Measurements from ENCODE around the gene PPDPF. TPM values are rescaled to one million over a fixed set of nuclear protein-coding genes. Genes with fewer than 3 reads are reported as not detected.
A peak's percentile ranks its signal among the peaks of the same experiment; 100 is the strongest.
"Not testable (repeated sequence)": the region's sequence is repeated elsewhere in the genome, so short reads cannot be mapped to it uniquely, and the experiment has no call there.

PPDPF gene
- total RNA-seq, 1 donor from 2014 or later = 307 TPM

- peak; percentile 52 for ATAC-seq
- intact Hi-C loops (cut with micrococcal nuclease) = no loop called here
- DNase-seq = peak; percentile 84
Measured at GRCh38 chr20:63497946-63498935, 22.3 kb upstream of the PPDPF start.

GRCh38 chr20:63498960-63499337 is 21.6 kb upstream of the PPDPF start, which contains the start of gene EEF1A2:
Gene EEF1A2, minus strand, starts transcription at chr20:63499083. Its CDS starts 1,320 bp downstream, at chr20:63497763.
- peak; percentile 84 for DNase-seq
- intact Hi-C loops (cut with micrococcal nuclease) = no loop called here
- peak; percentile 10 for ATAC-seq

GRCh38 chr20:63499338-63499969 is 21.1 kb upstream of the PPDPF start:
- ATAC-seq (peak; percentile 0), DNase-seq (no peak)
- intact Hi-C loops (cut with micrococcal nuclease) = no loop called here

- ATAC-seq (peak; percentile 54), DNase-seq (peak; percentile 73)
- intact Hi-C loops (cut with micrococcal nuclease) = no loop called here
Measured at GRCh38 chr20:63500151-63500901, 20.2 kb upstream of the PPDPF start.

- DNase-seq (no peak), ATAC-seq (no peak)
- intact Hi-C loops (cut with micrococcal nuclease) = no loop called here
Measured at GRCh38 chr20:63500902-63501817, 19.4 kb upstream of the PPDPF start.

GRCh38 chr20:63501818-63502670 is 18.5 kb upstream of the PPDPF start:
- intact Hi-C loops (cut with micrococcal nuclease) = no loop called here
- peak; percentile 62 for ATAC-seq
- DNase-seq = peak; percentile 86

- no peak for DNase-seq
Measured at GRCh38 chr20:63502671-63503172, 17.8 kb upstream of the PPDPF start.

GRCh38 chr20:63503524-63503923 is 17.0 kb upstream of the PPDPF start:
- intact Hi-C loops (cut with micrococcal nuclease) = no loop called here
- no peak for ATAC-seq
- DNase-seq = no peak

More at GRCh38 chr20:63502671-63503172, 17.8 kb upstream of the PPDPF start:
- intact Hi-C loops (cut with micrococcal nuclease) = no loop called here
- ATAC-seq = no peak

- no peak for DNase-seq
- intact Hi-C loops (cut with micrococcal nuclease) = no loop called here
- ATAC-seq = no peak
Measured at GRCh38 chr20:63504642-63505041, 15.9 kb upstream of the PPDPF start.

- no peak for ATAC-seq
- DNase-seq = no peak
- intact Hi-C loops (cut with micrococcal nuclease) = no loop called here
Measured at GRCh38 chr20:63505281-63505680, 15.3 kb upstream of the PPDPF start.

- DNase-seq (no peak), ATAC-seq (no peak)
- intact Hi-C loops (cut with micrococcal nuclease) = no loop called here
Measured at GRCh38 chr20:63505723-63506122, 14.8 kb upstream of the PPDPF start.

- DNase-seq (no peak), ATAC-seq (no peak)
- intact Hi-C loops (cut with micrococcal nuclease) = no loop called here
Measured at GRCh38 chr20:63507083-63507743, 13.4 kb upstream of the PPDPF start.

GRCh38 chr20:63508072-63508768 is 12.3 kb upstream of the PPDPF start:
- intact Hi-C loops (cut with micrococcal nuclease) = no loop called here
- no peak for DNase-seq
- no peak for ATAC-seq

GRCh38 chr20:63509088-63509564 is 11.4 kb upstream of the PPDPF start:
- ATAC-seq (peak; percentile 83), DNase-seq (no peak)
- intact Hi-C loops (cut with micrococcal nuclease) = no loop called here

GRCh38 chr20:63513207-63513606 is 7.4 kb upstream of the PPDPF start:
- ATAC-seq = no peak

GRCh38 chr20:63514520-63514919 is 6.0 kb upstream of the PPDPF start:
- ATAC-seq; intact Hi-C loops (cut with micrococcal nuclease); DNase-seq: not testable (repeated sequence)

More at GRCh38 chr20:63513207-63513606, 7.4 kb upstream of the PPDPF start:
- intact Hi-C loops (cut with micrococcal nuclease) = no loop called here
- no peak for DNase-seq

Measured in left ventricle myocardium superior (tissue), 1 donor.